RKO (cell line): ENCODE measurements around the gene NOCT.
"Not testable (repeated sequence)": the region's sequence is repeated elsewhere in the genome, so short reads cannot be mapped to it uniquely, and the experiment has no call there.

Source experiments
- DNase-seq: peaks from one replicate; pipeline ENCODE4 v3.0.0-alpha.2; 2016; ENCODE audit warnings: low spot score

The NOCT gene

DNA sequence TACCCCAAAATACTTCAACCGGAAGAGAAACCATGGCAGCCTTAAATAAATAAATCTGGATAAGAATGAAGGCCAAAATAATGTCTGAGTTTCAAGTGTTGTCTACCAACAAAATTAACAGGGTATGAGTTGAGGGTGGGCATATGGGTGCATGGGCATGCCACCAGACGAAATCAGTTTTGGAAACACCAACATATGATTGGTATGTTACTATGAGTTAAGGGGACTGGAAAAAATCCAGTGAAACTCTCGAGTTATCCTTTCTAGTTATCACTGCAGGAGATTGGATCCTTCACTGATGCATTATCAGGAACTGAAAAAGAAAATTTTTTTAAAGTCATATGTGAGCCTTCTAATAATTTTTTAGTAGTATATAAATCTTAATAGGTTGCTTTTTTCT is 32.4 kb downstream of the NOCT start:
- DNase-seq: no peak

DNA sequence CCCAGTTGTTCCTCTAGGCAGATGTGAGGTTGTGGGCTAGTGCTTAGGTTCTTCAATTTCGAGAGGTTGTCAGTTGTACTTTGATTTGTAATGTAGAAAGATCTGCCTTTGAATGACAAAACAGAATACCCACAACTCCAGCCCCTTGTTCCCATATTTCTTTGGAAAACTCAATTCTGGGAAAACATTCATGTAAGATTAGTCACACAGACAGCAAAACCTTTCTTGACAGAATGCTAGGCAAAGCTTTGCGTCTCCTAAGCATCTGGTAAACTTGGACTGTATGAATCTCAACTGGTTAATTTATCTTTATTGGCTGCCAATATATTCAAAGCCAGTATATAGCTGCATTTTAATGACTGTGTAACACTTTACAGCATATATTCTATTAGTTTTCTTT is 34.9 kb downstream of the NOCT start:
- DNase-seq: no peak

GRCh38 chr4:139053909-139054308 is 38.3 kb downstream of the NOCT start:
- DNase-seq: no peak

GRCh38 chr4:139054791-139055505 is 39.4 kb downstream of the NOCT start:
- no peak for DNase-seq

DNA sequence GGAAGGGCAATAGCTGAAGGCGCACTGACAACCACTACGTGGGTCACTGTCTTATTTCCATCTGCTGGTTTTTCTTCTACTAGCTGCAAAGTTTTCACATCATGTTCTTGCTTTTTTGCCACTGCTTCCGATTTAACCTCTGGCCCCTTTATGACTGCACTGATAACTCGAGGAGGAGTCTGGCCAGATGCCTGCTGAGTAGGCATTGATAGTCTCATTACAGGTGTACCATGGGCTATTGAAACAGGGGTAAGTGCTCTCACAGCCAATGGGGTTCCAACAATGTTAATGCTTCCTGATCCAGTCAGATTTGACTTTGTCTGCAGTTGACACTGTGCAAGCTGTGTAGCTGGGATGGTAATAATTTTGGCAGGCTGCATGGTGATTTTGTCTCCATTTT is 43.4 kb downstream of the NOCT start:
- DNase-seq: not testable (repeated sequence)

- DNase-seq: no peak
These were observed 45.0 kb downstream of the NOCT start for GRCh38 chr4:139060591-139060990.

- DNase-seq: no peak
These were observed 60.6 kb downstream of the NOCT start for GRCh38 chr4:139076016-139076744.

DNA sequence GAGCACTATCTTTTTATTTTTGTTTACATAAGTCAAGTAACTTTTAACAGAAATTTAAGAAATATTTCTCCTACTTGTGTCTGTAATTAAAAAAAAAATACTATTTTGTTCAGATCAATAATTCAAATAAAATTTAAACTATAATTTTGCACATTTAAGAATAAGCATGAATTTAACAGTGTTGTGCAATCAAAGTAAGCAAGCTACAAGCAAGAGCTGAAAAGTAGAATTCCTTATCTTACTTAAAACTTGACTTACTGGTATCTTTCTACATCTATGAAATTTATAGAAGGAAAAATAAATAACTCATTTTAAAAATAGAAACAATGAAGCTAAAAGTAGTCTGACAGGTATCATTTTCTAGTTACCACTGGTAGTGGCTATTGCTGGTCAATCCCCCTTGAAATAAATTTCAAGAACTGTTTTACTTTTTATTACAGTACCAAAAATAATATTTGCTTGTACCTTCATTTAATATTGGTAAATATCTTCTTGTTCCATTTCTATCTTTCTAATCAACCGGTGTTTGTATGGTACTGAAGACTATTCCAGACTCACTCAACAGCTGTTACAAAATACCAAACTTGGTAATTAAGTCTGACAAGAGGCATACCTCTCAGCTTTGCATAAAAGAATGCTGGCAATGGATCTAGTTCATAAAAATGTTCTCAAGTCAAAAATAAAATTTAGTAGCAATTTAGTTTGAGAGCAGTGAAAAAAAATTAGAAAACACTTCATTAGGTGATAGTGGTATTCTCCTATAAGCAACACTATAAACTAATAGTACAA is 62.2 kb downstream of the NOCT start:
- no peak for DNase-seq

DNA sequence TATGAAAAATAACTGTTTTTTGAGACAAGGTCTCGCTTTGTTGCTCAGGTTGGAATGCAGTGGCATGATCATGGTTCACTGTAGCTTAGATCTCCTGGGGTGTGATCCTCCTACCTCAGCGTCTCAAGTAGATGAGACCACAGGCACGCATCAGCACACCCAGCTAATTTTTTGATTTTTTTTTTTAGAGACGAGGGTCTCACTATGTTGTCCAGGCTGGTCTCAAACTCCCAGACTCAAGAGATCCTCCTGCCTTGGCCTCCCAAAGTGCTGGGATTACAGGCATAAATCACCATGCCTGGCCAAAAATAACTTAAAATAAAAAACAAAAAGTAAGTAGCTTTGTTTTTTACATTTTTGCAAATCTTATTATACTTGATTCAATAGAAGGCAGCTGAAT is 63.3 kb downstream of the NOCT start:
- no peak for DNase-seq

GRCh38 chr4:139082750-139083606 is 67.4 kb downstream of the NOCT start:
- peak; percentile 99 for DNase-seq

DNA sequence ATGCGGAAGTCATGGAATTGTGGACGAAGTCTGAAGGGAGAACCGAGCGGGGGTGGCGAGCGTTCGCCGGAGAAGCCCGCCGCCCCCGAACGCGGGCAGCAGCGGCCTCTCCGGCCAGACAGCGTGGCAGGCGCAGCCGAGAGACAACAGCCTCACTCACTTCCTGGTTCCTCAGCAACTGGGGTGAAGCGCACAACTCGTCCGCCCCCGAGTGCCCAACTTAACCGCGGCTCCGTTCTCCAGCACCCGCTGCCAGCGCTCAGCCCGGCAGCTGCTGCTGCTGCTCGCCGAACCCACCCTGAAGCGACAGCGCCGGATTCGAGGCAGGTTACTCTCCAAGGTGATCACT is 68.0 kb downstream of the NOCT start:
- peak; percentile 84 for DNase-seq

DNA sequence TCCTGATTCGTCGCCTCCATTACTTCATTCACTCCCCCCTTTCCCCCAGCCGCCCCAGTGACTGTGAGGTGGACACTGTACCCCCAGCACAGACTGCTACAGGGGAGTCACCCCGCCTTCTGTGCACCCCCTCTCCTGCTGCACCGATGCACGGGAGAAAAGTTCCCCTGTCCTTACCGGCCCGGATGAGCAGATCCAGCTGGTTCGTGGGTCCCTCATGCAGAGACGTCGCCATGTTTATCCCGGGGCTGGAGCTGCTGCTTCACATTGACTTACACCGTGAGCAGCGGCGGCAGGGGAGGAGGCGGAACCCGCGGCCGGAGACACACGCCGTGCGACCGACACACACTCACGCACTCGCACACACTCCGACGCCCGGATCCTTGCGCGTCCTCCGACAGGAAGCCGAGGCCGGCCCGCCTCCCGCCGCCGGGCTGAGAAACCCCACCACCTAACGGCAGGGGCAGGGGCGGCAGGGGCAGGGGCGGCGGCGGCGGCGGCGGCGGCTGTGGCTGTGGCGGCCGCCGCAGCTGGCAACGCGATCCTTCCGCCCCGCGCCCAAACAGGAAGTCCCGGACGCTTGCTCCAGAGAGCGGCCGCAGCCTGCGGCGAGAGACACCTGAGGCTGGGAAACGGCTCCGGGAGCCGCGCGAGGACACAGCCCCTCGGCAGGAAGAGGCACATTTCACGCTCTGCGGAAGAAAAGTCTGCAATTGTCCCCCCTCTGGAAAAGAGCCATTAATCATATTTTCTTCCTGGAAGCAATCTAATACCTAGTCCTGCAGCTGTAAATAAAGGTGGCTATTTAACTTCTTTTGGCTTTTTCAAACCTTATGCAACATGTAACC is 68.6 kb downstream of the NOCT start:
- DNase-seq: peak; percentile 92

- DNase-seq: no peak
These were observed 69.2 kb downstream of the NOCT start for GRCh38 chr4:139084804-139085093.

GRCh38 chr4:139085141-139085540 is 69.6 kb downstream of the NOCT start:
- DNase-seq: peak; percentile 75

GRCh38 chr4:139092271-139092670 is 76.7 kb downstream of the NOCT start:
- DNase-seq: no peak
